K562 (cell line): ENCODE data around the gene MAP3K14.

Experiments
- ATF3 ChIP-seq, 2 experiments: fragments of 450-650 bp in 1 of 2; sonication (generic) in 1 of 2; formaldehyde crosslinking in 1 of 2; IDR thresholded peaks in 1 of 2; conservative IDR thresholded peaks in 1 of 2; 2 replicates each; pipeline versions ENCODE4 v1.6.1 to v1.8.1; 2016 to 2023; ENCODE audit warnings: mild to moderate bottlenecking in 2 of 2, moderate library complexity in 2 of 2, inconsistent platforms in 1 of 2, missing genetic modification reagents in 1 of 2
- CTCF ChIP-seq, 3 experiments: IDR thresholded peaks in 2 of 3; conservative IDR thresholded peaks in 1 of 3; 2 replicates each; pipeline ENCODE4 v1.5.1; 2011 to 2012; ENCODE audit warnings: low read length in 3 of 3, mild to moderate bottlenecking in 3 of 3, control low read depth in 2 of 3, improper control_type of control experiment in 1 of 3, inconsistent platforms in 1 of 3, low read depth in 1 of 3, mixed read lengths in 1 of 3, moderate library complexity in 1 of 3; ENCODE audit not compliant: insufficient read depth in 2 of 3
- E2F1 ChIP-seq: sonication (generic); formaldehyde crosslinking; IDR thresholded peaks from 2 replicates; pipeline ENCODE4 v1.8.1; 2023; ENCODE audit warnings: mild to moderate bottlenecking, missing genetic modification reagents, moderate library complexity
- ERF ChIP-seq: fragments of 450-650 bp; formaldehyde crosslinking; IDR thresholded peaks from 2 replicates; pipeline ENCODE4 v1.4.0; 2020; ENCODE audit warnings: mild to moderate bottlenecking, mixed read lengths
- KAT8 ChIP-seq: fragments of 450-650 bp; IDR thresholded peaks from 2 replicates; pipeline ENCODE4 v1.6.1; 2016; ENCODE audit warnings: low read depth, mild to moderate bottlenecking
- NFE2L1 ChIP-seq: fragments of 450-650 bp; IDR thresholded peaks from 2 replicates; pipeline ENCODE4 v1.6.1; 2016; ENCODE audit warnings: missing genetic modification characterization, low read depth, mild to moderate bottlenecking, missing compliant biosample characterization, moderate library complexity, borderline replicate concordance
- PKNOX1 ChIP-seq: fragments of 450-650 bp; IDR thresholded peaks from 2 replicates; pipeline ENCODE4 v1.6.1; 2016
- POLR2AphosphoS5 ChIP-seq: IDR thresholded peaks from 2 replicates; pipeline ENCODE4 v1.6.1; 2011; ENCODE audit warnings: mild to moderate bottlenecking, low read depth, low read length, moderate library complexity; ENCODE audit not compliant: control insufficient read depth, insufficient read depth
- TEAD4 ChIP-seq, 2 experiments: sonication (generic) in 1 of 2; formaldehyde crosslinking in 1 of 2; IDR thresholded peaks; 2 replicates each; pipeline versions ENCODE4 v1.6.1 to v1.8.0; 2012 to 2022; ENCODE audit warnings: borderline replicate concordance in 1 of 2, inconsistent platforms in 1 of 2, low read length in 1 of 2, mild to moderate bottlenecking in 1 of 2, missing genetic modification reagents in 1 of 2
- TF ChIP-seq, protein P1 (sequence below): fragments of 450-650 bp; IDR thresholded peaks from 2 replicates; pipeline ENCODE4 v1.6.1; 2016; ENCODE audit warnings: low read depth, mild to moderate bottlenecking, moderate library complexity

DNA sequence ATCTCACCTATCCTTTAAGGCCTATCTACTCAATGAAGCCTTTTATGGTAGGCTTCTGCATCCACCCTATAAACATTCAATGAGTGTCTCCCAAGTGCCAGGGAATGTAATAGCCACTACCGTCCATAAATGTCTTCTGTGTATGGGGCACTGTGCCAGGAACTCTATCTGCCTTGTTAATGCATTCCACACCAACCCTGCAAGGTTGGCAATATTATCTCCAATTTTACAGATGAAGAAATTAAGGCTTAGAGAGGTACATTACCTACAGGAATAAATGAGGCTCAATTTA is 20.0 kb downstream of the MAP3K14 start:
- no peak for TF ChIP-seq CTCF (IDR thresholded peaks at IDR 0.05 in 2 of 3, conservative IDR thresholded peaks at IDR 0.05 in 1 of 3; ENCODE audit: insufficient read depth in 2 of 3, low read depth in 1 of 3, low read length in 3 of 3)
- no peak for TF ChIP-seq KAT8
- TF ChIP-seq E2F1 (CRISPR knock-in tag), result no peak
- no peak for TF ChIP-seq ATF3 (IDR thresholded peaks at IDR 0.05)
- no peak for TF ChIP-seq ATF3 (CRISPR knock-in tag; conservative IDR thresholded peaks at IDR 0.05)
- TF ChIP-seq, protein P1, sequence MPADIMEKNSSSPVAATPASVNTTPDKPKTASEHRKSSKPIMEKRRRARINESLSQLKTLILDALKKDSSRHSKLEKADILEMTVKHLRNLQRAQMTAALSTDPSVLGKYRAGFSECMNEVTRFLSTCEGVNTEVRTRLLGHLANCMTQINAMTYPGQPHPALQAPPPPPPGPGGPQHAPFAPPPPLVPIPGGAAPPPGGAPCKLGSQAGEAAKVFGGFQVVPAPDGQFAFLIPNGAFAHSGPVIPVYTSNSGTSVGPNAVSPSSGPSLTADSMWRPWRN, result no peak
- TF ChIP-seq POLR2AphosphoS5, result no peak
- no peak for TF ChIP-seq NFE2L1
- TF ChIP-seq PKNOX1, result no peak
- TF ChIP-seq ERF (CRISPR knock-in tag), result no peak
- no peak for TF ChIP-seq TEAD4 (IDR thresholded peaks at IDR 0.05; ENCODE audit: low read length)
- no peak for TF ChIP-seq TEAD4 (CRISPR knock-in tag; IDR thresholded peaks at IDR 0.05; ENCODE audit: borderline replicate concordance)
